Lower leg skin (tissue), 3 donors: ENCODE results near the gene ALG11.

Source experiments
- CTCF ChIP-seq, 3 donors: fragments of 450-650 bp; IDR thresholded peaks; one replicate each; pipeline ENCODE4 v1.5.1; 2016; ENCODE audit warnings: antibody characterized with exemption in 3 of 3, mild to moderate bottlenecking in 3 of 3, moderate library complexity in 2 of 3
- POLR2A ChIP-seq, 2 donors: fragments of 450-650 bp; IDR thresholded peaks; one replicate each; pipeline ENCODE4 v1.6.1; 2016 to 2017; ENCODE audit warnings: antibody characterized with exemption in 2 of 2, mild to moderate bottlenecking in 1 of 2, moderate library complexity in 1 of 2

GRCh38 chr13:52025475-52026245 is 13.5 kb downstream of the ALG11 start:
- no peak for TF ChIP-seq CTCF (IDR thresholded peaks at IDR 0.05)
- TF ChIP-seq POLR2A (IDR thresholded peaks at IDR 0.05): no peak
